RKO (cell line): ENCODE measurements around the gene ITSN1.
"Not testable (repeated sequence)": the region's sequence is repeated elsewhere in the genome, so short reads cannot be mapped to it uniquely, and the experiment has no call there.

Experiments
- DNase-seq: peaks from one replicate; pipeline ENCODE4 v3.0.0-alpha.2; 2016; ENCODE audit warnings: low spot score

ITSN1 gene

GRCh38 chr21:33642027-33642895 lies at the start of gene ITSN1:
Gene ITSN1, plus strand, starts transcription at chr21:33642501. Its CDS starts 76,328 bp downstream, at chr21:33718829.
- DNase-seq, result peak; percentile 98

GRCh38 chr21:33598051-33598450 lies 44.2 kb upstream of the ITSN1 start:
- no peak for DNase-seq

GRCh38 chr21:33608559-33608958 lies 33.7 kb upstream of the ITSN1 start:
- DNase-seq, result no peak

- no peak for DNase-seq
These were observed 31.1 kb upstream of the ITSN1 start for GRCh38 chr21:33611006-33611744.

- DNase-seq, result not testable (repeated sequence)
These were observed 24.7 kb upstream of the ITSN1 start for GRCh38 chr21:33617565-33617964.

GRCh38 chr21:33618407-33618806 lies 23.9 kb upstream of the ITSN1 start:
- DNase-seq, result no peak

GRCh38 chr21:33619726-33620125 lies 22.6 kb upstream of the ITSN1 start:
- no peak for DNase-seq

- no peak for DNase-seq
These were observed 20.0 kb upstream of the ITSN1 start for GRCh38 chr21:33622253-33622652.

- DNase-seq, result not testable (repeated sequence)
These were observed 16.1 kb upstream of the ITSN1 start for GRCh38 chr21:33626151-33626550.

GRCh38 chr21:33634254-33634653 lies 8.0 kb upstream of the ITSN1 start:
- no peak for DNase-seq

- peak; percentile 37 for DNase-seq
These were observed 1.5 kb upstream of the ITSN1 start for GRCh38 chr21:33640697-33641351.

GRCh38 chr21:33641352-33642026 lies 812 bp upstream of the ITSN1 start, which contains the start of gene CRYZL1:
Gene CRYZL1, minus strand, starts transcription at chr21:33641741. Its CDS starts 10,190 bp downstream, at chr21:33631551.
- DNase-seq, result peak; percentile 99

GRCh38 chr21:33642896-33643657 lies 776 bp downstream of the ITSN1 start:
- DNase-seq, result peak; percentile 56

- peak; percentile 61 for DNase-seq
These were observed 1.5 kb downstream of the ITSN1 start for GRCh38 chr21:33643658-33644311.

- DNase-seq, result no peak
These were observed 2.2 kb downstream of the ITSN1 start for GRCh38 chr21:33644383-33645074.

GRCh38 chr21:33645730-33646129 lies 3.4 kb downstream of the ITSN1 start:
- DNase-seq, result no peak

GRCh38 chr21:33647587-33647986 lies 5.3 kb downstream of the ITSN1 start:
- DNase-seq, result no peak

- DNase-seq, result no peak
These were observed 6.3 kb downstream of the ITSN1 start for GRCh38 chr21:33648555-33648954.

- DNase-seq, result no peak
These were observed 7.9 kb downstream of the ITSN1 start for GRCh38 chr21:33650230-33650629.

- DNase-seq, result no peak
These were observed 8.7 kb downstream of the ITSN1 start for GRCh38 chr21:33650929-33651509.
